Effector memory CD8-positive, alpha-beta T cell (primary cell): Measurements from ENCODE around the gene MTHFD1L.
A peak's percentile ranks its signal among the peaks of the same experiment; 100 is the strongest.

Source experiments
- ATAC-seq: fragments of 150-1000 bp; cut with Tn5 transposase; replicated peaks from 2 replicates; pipeline ENCODE4 v1.10.0; 2021; ENCODE audit warnings: mild to moderate bottlenecking, moderate library complexity
- DNase-seq, 3 experiments: peaks; one replicate each; pipeline ENCODE4 v3.0.0; 2021
- H3K27ac Mint-ChIP-seq, 2 donors: one replicate each; pipeline ENCODE4 v1.8.0; 2022; ENCODE audit warnings: mild to moderate bottlenecking in 2 of 2, mixed read lengths in 2 of 2, moderate library complexity in 2 of 2
- H3K27me3 Mint-ChIP-seq, 2 donors: one replicate each; pipeline ENCODE4 v1.8.0; 2022; ENCODE audit warnings: mixed read lengths in 2 of 2
- H3K36me3 Mint-ChIP-seq: one replicate; pipeline ENCODE4 v1.8.0; 2022; ENCODE audit warnings: mild to moderate bottlenecking, moderate library complexity, mixed read lengths; ENCODE audit not compliant: insufficient read depth
- H3K4me1 Mint-ChIP-seq, 2 donors: one replicate each; pipeline ENCODE4 v1.8.0; 2022; ENCODE audit warnings: low read depth in 2 of 2, mixed read lengths in 2 of 2
- H3K4me3 Mint-ChIP-seq, 2 donors: one replicate each; pipeline ENCODE4 v1.8.0; 2022; ENCODE audit warnings: mild to moderate bottlenecking in 2 of 2, mixed read lengths in 2 of 2, moderate library complexity in 2 of 2
- H3K9me3 Mint-ChIP-seq, 2 donors: one replicate each; pipeline ENCODE4 v1.8.0; 2022; ENCODE audit warnings: mixed read lengths in 2 of 2

The MTHFD1L gene

DNA sequence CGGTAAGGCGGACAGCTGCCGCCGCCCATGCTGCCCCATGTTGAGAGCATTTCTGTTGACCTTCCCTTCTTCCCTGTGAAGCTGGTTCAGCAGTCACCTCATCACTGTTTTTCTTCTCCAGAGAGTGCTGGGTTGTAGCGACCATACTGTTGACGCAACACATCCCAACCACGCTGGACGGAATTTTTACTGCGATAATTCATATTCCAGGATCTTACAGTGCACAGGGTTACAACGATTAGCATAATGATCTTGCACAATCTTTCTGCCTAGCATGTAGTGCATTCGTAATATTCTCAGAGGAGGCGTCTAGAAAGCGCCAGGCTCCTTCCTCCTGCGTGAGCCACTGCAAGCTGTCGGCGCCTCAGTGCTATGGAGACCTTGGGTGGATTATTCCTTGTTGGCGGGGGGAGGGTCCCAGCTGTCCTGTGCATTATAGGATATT is 137.0 kb downstream of the MTHFD1L start:
- ATAC-seq (no peak), DNase-seq (no peak)
- H3K27me3 Mint-ChIP-seq, result no peaks in the 10 kb centered on the region
- H3K9me3 Mint-ChIP-seq, result no peaks in the 10 kb centered on the region
- no peaks in the 10 kb centered on the region for H3K36me3 Mint-ChIP-seq
- H3K27ac Mint-ChIP-seq, result no peak overlapping the region
- H3K4me1 Mint-ChIP-seq, result peaks cover 4% of the 10 kb centered on the region in 2 donors
- H3K4me3 Mint-ChIP-seq, result no peak overlapping the region

DNA sequence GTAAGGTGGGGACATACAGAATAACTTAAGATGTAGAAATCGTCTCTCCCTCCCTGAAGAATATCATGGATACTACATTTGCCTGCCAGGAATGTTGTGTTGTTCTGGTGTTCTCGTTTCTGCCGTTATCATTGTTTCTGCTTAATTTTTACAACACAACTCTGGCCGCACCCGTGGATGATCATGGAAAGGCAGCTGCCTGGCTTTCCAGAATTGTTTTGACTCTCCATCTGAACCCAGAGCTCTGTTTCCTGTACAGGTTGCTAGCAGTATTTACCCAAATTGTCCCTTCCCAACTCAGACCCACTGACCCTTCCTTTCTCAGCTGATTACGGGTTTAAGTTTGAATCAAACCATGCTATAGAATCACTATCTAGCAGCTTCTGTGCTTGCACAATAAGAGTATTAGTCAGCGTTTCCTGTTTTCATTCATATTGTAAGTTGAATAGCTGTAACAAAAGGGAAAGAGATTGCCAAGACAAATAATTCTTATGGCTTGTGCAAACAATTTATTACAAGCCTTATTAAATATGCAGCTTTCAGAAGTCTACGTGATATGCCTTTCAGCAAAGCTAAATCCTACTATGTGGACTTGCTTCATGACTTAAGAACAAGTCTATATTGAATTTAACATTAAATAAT is 139.0 kb downstream of the MTHFD1L start:
- no peak overlapping the region for H3K4me3 Mint-ChIP-seq
- no peaks in the 10 kb centered on the region for H3K27me3 Mint-ChIP-seq
- no peaks in the 10 kb centered on the region for H3K36me3 Mint-ChIP-seq
- ATAC-seq, result no peak
- no peak for DNase-seq
- peaks cover 4% of the 10 kb centered on the region in 2 donors for H3K4me1 Mint-ChIP-seq
- H3K27ac Mint-ChIP-seq, result peak overlapping the region in 1 of 2 donors; percentile 7
- H3K9me3 Mint-ChIP-seq, result no peaks in the 10 kb centered on the region

- no peaks in the 10 kb centered on the region for H3K36me3 Mint-ChIP-seq
- no peaks in the 10 kb centered on the region for H3K9me3 Mint-ChIP-seq
- DNase-seq (no peak), ATAC-seq (no peak)
- H3K27ac Mint-ChIP-seq, result no peak overlapping the region
- H3K4me1 Mint-ChIP-seq, result peaks cover 4% of the 10 kb centered on the region in 2 donors
- no peak overlapping the region for H3K4me3 Mint-ChIP-seq
- no peaks in the 10 kb centered on the region for H3K27me3 Mint-ChIP-seq
These were observed 139.7 kb downstream of the MTHFD1L start for GRCh38 chr6:151005164-151005563.

DNA sequence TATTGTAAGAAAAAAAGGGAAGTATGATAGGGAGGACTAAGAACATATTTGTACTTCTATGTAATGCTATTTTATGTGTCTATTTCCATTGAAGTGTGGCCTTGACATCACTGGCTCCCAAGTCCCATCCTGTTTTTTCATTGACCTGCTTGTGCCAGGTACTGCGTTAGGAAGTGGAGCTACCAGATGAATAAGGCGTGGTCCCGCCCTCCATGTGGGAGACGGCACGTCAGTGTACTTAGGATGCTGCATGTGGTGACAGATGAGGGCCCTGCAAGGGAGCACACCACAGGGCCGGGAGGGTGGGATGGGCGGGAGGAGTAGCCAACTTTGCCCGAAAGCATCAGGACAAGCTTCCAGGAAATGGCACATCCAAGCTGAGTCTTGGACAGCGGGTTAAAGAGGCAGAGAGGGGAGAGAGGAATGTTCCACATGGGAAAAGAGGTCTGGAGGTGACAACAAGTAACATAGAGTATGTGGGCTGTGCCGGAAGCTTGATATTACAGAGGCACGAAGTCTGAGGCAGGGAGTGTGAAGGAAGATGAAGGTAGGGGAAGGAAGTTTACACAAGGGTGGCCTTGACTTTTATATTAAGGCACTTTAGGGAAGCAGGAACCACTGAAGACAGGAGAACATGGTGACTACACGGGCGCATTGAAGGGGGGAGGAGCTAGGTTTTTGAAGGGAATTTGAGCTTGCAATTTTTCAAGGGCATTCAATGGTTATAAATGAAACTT is 140.6 kb downstream of the MTHFD1L start:
- Mint-ChIP-seq H3K4me1 (peaks cover 4% of the 10 kb centered on the region in 2 donors), H3K4me3 (no peak overlapping the region), H3K36me3 (no peaks in the 10 kb centered on the region), H3K9me3 (no peaks in the 10 kb centered on the region), H3K27me3 (no peaks in the 10 kb centered on the region), H3K27ac (no peak overlapping the region)
- DNase-seq, result no peak
- peak; percentile 32 for ATAC-seq

- DNase-seq, result no peak
- no peak for ATAC-seq
- no peaks in the 10 kb centered on the region for H3K9me3 Mint-ChIP-seq
- H3K4me1 Mint-ChIP-seq, result peaks cover 4% of the 10 kb centered on the region in 2 donors
- H3K4me3 Mint-ChIP-seq, result no peak overlapping the region
- no peak overlapping the region for H3K27ac Mint-ChIP-seq
- no peaks in the 10 kb centered on the region for H3K27me3 Mint-ChIP-seq
- H3K36me3 Mint-ChIP-seq, result no peaks in the 10 kb centered on the region
These were observed 141.6 kb downstream of the MTHFD1L start for GRCh38 chr6:151007076-151007475.

DNA sequence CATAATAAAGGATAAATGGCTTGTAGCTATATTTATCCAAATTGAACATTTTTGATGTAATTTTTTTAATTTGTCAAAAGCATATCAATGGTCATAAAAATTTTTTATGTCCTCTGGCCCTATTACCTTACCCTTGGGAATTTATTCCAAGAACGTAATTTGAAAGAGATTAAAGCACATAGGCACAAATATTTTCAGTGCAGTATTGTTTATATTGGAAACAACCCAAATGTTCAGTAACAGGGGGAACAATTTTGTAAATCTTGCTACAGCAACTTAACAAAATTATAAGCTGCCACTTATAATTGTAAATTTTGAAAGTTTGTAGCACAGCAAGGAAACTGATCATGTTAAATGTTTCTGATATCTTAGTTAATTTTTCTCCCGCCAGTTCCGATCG is 142.4 kb downstream of the MTHFD1L start:
- Mint-ChIP-seq H3K36me3 (no peaks in the 10 kb centered on the region), H3K27ac (no peak overlapping the region), H3K9me3 (no peaks in the 10 kb centered on the region), H3K4me1 (peaks cover 4% of the 10 kb centered on the region in 2 donors), H3K4me3 (no peak overlapping the region), H3K27me3 (no peaks in the 10 kb centered on the region)
- DNase-seq, result no peak
- no peak for ATAC-seq

DNA sequence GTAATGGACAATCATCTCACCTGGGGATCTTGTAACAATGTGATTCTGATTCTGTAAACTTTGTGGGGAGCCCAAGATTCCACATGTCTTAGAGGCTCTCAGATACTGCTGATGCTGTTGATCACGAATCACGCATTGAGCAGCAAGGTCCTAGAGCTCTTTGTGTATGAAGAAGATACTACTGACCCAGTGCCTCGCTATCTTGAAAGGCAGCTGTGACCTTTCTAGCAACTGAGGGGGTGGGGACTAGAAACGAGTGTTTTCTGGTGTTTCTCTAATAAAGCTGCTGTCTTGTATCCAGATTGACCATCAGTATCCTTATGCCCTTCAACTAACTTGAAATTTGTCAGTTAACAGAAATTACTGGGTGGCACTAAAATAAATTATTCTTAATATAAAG is 142.9 kb downstream of the MTHFD1L start:
- Mint-ChIP-seq H3K36me3 (no peaks in the 10 kb centered on the region), H3K27me3 (no peaks in the 10 kb centered on the region), H3K27ac (no peak overlapping the region), H3K4me3 (no peak overlapping the region), H3K9me3 (no peaks in the 10 kb centered on the region), H3K4me1 (peaks cover 4% of the 10 kb centered on the region in 2 donors)
- ATAC-seq (no peak), DNase-seq (no peak)

- ATAC-seq (no peak), DNase-seq (no peak)
- no peak overlapping the region for H3K4me3 Mint-ChIP-seq
- H3K27ac Mint-ChIP-seq, result no peak overlapping the region
- no peaks in the 10 kb centered on the region for H3K9me3 Mint-ChIP-seq
- H3K36me3 Mint-ChIP-seq, result no peaks in the 10 kb centered on the region
- no peaks in the 10 kb centered on the region for H3K27me3 Mint-ChIP-seq
- H3K4me1 Mint-ChIP-seq, result peaks cover 2 to 3% of the 10 kb centered on the region in 2 donors
These were observed 144.1 kb downstream of the MTHFD1L start for GRCh38 chr6:151009576-151009975.

- no peak for DNase-seq
- Mint-ChIP-seq H3K27ac (no peak overlapping the region), H3K36me3 (no peaks in the 10 kb centered on the region), H3K27me3 (no peaks in the 10 kb centered on the region), H3K4me3 (no peak overlapping the region), H3K9me3 (no peaks in the 10 kb centered on the region), H3K4me1 (peaks cover 3 to 5% of the 10 kb centered on the region in 2 donors)
- no peak for ATAC-seq
These were observed 144.6 kb downstream of the MTHFD1L start for GRCh38 chr6:151010071-151010470.

DNA sequence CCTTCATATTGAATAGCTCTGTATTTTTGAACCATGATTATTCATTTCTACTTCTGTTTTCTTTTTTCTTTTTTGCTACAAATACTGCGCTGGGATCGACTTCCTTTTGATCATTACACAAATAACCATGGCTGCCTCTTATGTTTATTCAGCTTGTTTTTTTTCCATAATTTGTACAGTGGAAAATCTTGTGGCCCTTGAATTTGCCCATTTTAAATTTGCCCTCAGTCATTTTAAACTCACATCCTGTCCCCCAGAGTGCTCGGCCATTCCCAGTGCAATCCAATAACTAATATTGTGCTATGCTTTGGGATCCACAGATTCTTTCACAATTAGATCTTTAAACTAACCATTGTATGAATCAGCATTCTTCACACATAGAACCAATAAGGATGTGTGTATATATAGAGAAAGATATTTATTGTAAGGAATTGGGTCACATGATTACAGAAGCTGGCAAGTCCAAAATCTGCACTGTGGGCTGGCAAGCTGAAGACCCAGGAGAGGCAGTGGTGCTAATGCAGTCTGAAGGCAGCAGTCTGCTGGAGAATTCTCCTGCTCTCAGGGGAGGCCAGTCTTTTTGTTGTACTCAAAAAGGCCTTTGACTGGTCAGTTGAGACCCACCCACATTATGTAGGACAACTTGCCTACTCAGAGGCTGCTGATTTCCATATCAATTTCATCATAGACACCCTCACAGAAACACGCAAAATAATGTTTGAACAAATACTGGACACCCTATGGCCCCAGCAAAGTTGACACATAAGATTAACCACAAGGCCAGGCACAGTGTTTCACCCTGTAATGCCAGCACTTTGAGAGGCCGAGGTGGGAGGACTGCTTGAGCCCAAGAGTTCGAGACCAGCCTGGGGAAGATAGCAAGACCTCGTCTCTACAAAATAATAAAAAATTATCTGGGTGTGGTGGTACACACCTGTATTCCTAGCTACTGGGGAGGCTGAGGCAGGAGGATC is 147.1 kb downstream of the MTHFD1L start:
- Mint-ChIP-seq H3K27ac (no peak overlapping the region), H3K27me3 (no peaks in the 10 kb centered on the region), H3K36me3 (peaks cover 4% of the 10 kb centered on the region), H3K9me3 (no peaks in the 10 kb centered on the region), H3K4me3 (no peak overlapping the region), H3K4me1 (peaks cover 3 to 5% of the 10 kb centered on the region in 2 donors)
- no peak for ATAC-seq
- no peak for DNase-seq

GRCh38 chr6:151014404-151015100 is 149.1 kb downstream of the MTHFD1L start:
- DNase-seq (peak; percentile 43 to 55 (median 54)), ATAC-seq (peak; percentile 71)
- H3K27ac Mint-ChIP-seq, result peak overlapping the region; percentile 39 to 49
- H3K27me3 Mint-ChIP-seq, result no peaks in the 10 kb centered on the region
- H3K9me3 Mint-ChIP-seq, result no peaks in the 10 kb centered on the region
- H3K36me3 Mint-ChIP-seq, result peaks cover 4% of the 10 kb centered on the region
- peak overlapping the region; percentile 56 to 57 for H3K4me3 Mint-ChIP-seq
- H3K4me1 Mint-ChIP-seq, result peaks cover 3 to 5% of the 10 kb centered on the region in 2 donors

GRCh38 chr6:151015101-151015700 is 149.7 kb downstream of the MTHFD1L start:
- H3K36me3 Mint-ChIP-seq, result peaks cover 4% of the 10 kb centered on the region
- H3K4me3 Mint-ChIP-seq, result peak overlapping the region; percentile 56 to 57
- peaks cover 3 to 5% of the 10 kb centered on the region in 2 donors for H3K4me1 Mint-ChIP-seq
- peak overlapping the region; percentile 39 to 49 for H3K27ac Mint-ChIP-seq
- DNase-seq (no peak), ATAC-seq (no peak)
- no peaks in the 10 kb centered on the region for H3K27me3 Mint-ChIP-seq
- no peaks in the 10 kb centered on the region for H3K9me3 Mint-ChIP-seq
